ENCODE measurements around the gene ACTR2. TPM values are rescaled to one million over a fixed set of nuclear protein-coding genes. Genes with fewer than 3 reads are reported as not detected.

The ACTR2 gene
- total RNA-seq, 4 donors from 2014 or later: 62.9 to 128 (median 89.5) TPM

DNA sequence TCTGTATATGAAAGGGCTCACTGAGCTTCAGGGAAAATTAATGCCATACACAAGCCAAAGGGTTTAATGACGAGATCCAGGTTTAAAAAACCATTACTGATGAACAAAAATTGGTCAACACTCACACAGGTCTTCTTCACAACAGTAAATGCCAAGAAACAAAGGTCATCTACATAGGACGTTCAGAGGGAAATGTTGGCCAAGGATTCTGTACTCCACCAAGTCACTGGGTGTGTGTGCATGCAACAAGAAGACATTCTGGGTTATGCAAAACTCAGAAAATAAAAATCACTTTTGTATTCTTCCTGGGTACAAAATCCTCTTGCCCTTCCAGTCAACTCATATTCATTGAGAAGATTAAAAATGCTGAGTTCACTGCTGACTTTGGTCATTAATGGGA lies 78.3 kb downstream of the ACTR2 start:
- TF ChIP-seq POLR2A (IDR thresholded peaks at IDR 0.05): no peak
- TF ChIP-seq, protein P1, sequence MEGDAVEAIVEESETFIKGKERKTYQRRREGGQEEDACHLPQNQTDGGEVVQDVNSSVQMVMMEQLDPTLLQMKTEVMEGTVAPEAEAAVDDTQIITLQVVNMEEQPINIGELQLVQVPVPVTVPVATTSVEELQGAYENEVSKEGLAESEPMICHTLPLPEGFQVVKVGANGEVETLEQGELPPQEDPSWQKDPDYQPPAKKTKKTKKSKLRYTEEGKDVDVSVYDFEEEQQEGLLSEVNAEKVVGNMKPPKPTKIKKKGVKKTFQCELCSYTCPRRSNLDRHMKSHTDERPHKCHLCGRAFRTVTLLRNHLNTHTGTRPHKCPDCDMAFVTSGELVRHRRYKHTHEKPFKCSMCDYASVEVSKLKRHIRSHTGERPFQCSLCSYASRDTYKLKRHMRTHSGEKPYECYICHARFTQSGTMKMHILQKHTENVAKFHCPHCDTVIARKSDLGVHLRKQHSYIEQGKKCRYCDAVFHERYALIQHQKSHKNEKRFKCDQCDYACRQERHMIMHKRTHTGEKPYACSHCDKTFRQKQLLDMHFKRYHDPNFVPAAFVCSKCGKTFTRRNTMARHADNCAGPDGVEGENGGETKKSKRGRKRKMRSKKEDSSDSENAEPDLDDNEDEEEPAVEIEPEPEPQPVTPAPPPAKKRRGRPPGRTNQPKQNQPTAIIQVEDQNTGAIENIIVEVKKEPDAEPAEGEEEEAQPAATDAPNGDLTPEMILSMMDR (IDR thresholded peaks at IDR 0.05): no peak
- no peak for DNase-seq
- H3K36me3 ChIP-seq: peaks cover 0 to 5% (median 0%) of the 10 kb centered on the region in 3 donors
- no peak overlapping the region for H3K27ac ChIP-seq
- H3K27me3 ChIP-seq: no peaks in the 10 kb centered on the region
- H3K4me3 ChIP-seq: no peak overlapping the region
- H3K9me3 ChIP-seq: no peaks in the 10 kb centered on the region
- H3K4me1 ChIP-seq: peaks cover 0 to 9% (median 3%) of the 10 kb centered on the region in 4 donors

DNA sequence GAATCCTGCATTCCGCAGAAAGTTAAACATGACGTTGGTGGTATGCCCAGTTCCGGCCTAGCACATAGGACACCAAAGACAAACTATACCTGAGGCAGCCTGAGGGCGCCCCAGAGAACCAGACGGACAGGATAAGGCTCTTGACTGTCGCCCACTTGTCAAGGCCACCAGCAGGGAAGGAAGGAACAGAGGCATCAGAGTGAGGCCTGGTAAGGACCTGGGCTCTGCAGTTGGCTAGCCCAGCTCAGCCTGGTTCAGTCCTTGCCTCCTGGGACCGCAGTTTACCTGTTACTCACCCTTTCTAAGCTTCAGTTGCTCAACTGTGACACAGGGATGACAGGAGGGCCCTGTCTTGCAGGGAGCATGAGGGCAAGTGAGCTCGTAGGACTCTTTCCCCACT lies 82.1 kb downstream of the ACTR2 start:
- H3K36me3 ChIP-seq: peaks cover 0 to 40% (median 0%) of the 10 kb centered on the region in 3 donors
- H3K27me3 ChIP-seq: no peaks in the 10 kb centered on the region
- H3K4me1 ChIP-seq: no peaks in the 10 kb centered on the region
- H3K4me3 ChIP-seq: no peak overlapping the region
- no peak for DNase-seq
- H3K27ac ChIP-seq: peak overlapping the region in 2 of 4 donors; percentile 42 to 60
- TF ChIP-seq, protein P1 (IDR thresholded peaks at IDR 0.05): no peak
- no peak for TF ChIP-seq POLR2A (IDR thresholded peaks at IDR 0.05)
- no peaks in the 10 kb centered on the region for H3K9me3 ChIP-seq

DNA sequence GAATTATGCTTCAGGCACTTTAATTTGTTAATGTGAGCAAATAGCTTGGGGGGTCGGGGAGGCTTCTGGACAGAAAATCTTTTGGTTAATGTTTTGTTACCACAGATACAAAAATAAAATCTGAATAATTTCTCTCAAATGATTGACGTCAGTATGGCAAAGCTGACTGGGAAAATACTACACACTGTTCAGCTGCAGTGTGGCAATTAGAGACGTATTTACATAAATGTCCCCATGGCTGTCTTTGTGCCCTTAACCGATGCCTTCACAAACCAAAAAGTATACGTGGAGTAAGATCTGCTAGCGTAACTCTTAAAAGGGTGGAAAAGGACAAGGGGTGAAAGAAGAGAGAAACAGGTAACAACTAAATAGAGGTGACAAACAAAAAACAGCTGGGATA lies 83.4 kb downstream of the ACTR2 start:
- H3K27ac ChIP-seq: no peak overlapping the region
- no peaks in the 10 kb centered on the region for H3K9me3 ChIP-seq
- no peaks in the 10 kb centered on the region for H3K4me1 ChIP-seq
- TF ChIP-seq, protein P1 (IDR thresholded peaks at IDR 0.05): no peak
- no peak for TF ChIP-seq POLR2A (IDR thresholded peaks at IDR 0.05)
- H3K4me3 ChIP-seq: no peak overlapping the region
- DNase-seq: no peak
- H3K36me3 ChIP-seq: peaks cover 0 to 52% (median 0%) of the 10 kb centered on the region in 3 donors
- H3K27me3 ChIP-seq: no peaks in the 10 kb centered on the region

DNA sequence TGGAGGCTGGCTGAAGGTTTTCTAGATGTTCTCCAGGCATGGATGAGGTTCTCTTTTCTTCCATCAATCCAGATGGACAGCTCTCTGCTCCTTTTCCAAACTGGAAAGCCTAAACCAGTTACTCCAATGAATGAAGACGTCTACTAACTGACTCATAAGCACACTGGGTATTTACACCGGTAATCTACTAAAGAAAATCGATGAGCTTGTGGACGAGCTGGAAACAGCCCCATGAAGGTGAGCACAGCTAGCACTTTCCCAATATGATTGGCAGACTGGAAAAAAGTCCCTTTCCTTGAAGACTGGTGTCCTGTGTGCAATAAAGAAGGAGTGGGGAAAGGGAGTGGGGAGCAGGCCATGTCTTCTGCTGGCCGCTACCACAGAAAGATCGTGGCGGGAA lies 84.0 kb downstream of the ACTR2 start:
- H3K36me3 ChIP-seq: peaks cover 0 to 58% (median 0%) of the 10 kb centered on the region in 3 donors
- TF ChIP-seq POLR2A (IDR thresholded peaks at IDR 0.05): no peak
- TF ChIP-seq, protein P1 (IDR thresholded peaks at IDR 0.05): no peak
- H3K27ac ChIP-seq: no peak overlapping the region
- no peak for DNase-seq
- H3K4me1 ChIP-seq: no peaks in the 10 kb centered on the region
- no peaks in the 10 kb centered on the region for H3K27me3 ChIP-seq
- no peak overlapping the region for H3K4me3 ChIP-seq
- no peaks in the 10 kb centered on the region for H3K9me3 ChIP-seq

DNA sequence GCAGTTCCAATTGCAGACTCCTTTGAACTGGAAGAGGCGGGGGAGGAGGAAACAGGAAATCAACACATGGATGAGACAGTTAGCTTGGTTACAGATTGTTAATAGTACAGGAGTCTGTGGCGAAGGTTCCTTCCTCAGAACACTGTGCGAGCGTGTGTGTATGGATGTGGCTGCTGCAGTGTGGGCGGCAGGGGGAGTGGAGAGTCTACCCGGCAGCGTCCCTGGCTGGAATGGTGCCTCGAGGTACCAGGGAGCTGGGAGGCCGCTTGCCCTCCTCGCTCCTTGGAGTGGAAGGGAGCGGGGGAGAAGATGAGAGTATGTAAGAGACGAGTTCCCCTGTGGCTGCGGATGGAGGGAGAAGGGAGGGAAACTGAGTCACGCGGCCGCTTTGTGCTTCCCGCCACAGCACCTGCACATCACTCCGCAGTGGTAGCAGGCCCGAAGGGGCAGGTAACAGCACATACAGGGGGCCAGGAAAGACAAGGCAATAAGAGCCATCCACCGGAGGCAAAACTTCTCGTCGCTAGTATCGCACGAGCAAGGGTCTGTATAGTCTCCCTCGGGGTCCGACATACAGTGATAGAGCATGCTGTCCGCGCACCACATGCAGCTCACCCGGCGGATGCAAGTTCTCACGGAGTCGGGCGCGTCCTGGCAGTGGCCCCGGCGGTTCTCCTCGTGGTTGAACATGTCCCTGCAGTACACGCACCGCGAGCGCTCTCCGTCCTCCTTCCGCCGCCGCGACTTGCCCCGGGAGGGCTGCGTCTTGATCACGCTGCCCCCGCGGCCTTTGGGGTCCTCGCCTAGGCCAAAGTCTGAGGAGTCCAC lies 85.7 kb downstream of the ACTR2 start:
- TF ChIP-seq, protein P1 (IDR thresholded peaks at IDR 0.05): no peak
- TF ChIP-seq POLR2A (IDR thresholded peaks at IDR 0.05): no peak
- no peak for DNase-seq
- Histone ChIP-seq H3K9me3 (no peaks in the 10 kb centered on the region), H3K4me1 (no peaks in the 10 kb centered on the region), H3K36me3 (peaks cover 0 to 58% (median 0%) of the 10 kb centered on the region in 3 donors), H3K27me3 (no peaks in the 10 kb centered on the region), H3K4me3 (no peak overlapping the region), H3K27ac (no peak overlapping the region)

Measured in Peyer's patch (tissue), 4 donors.